Activated naive CD8-positive, alpha-beta T cell treated with anti-CD3 and anti-CD28 coated beads for 36 hours (primary cell): ENCODE results near the gene SORT1. TPM values are rescaled to one million over a fixed set of nuclear protein-coding genes. Genes with fewer than 3 reads are reported as not detected.
A peak's percentile ranks its signal among the peaks of the same experiment; 100 is the strongest.

Source experiments
- DNase-seq: peaks from one replicate; pipeline ENCODE4 v3.0.0; 2021
- H3K27ac Mint-ChIP-seq: one replicate; pipeline ENCODE4 v1.8.0; 2022; ENCODE audit warnings: mild to moderate bottlenecking, moderate library complexity, mixed read lengths
- H3K27me3 Mint-ChIP-seq: one replicate; pipeline ENCODE4 v1.8.0; 2022; ENCODE audit warnings: mild to moderate bottlenecking, mixed read lengths
- H3K36me3 Mint-ChIP-seq: one replicate; pipeline ENCODE4 v1.8.0; 2021; ENCODE audit warnings: mild to moderate bottlenecking, mixed read lengths
- H3K4me1 Mint-ChIP-seq: one replicate; pipeline ENCODE4 v1.8.0; 2021; ENCODE audit warnings: mixed read lengths
- H3K4me3 Mint-ChIP-seq: one replicate; pipeline ENCODE4 v1.8.0; 2022; ENCODE audit warnings: mild to moderate bottlenecking, moderate library complexity, mixed read lengths
- H3K9me3 Mint-ChIP-seq: one replicate; pipeline ENCODE4 v1.8.0; 2022; ENCODE audit warnings: mixed read lengths
- total RNA-seq, 2 experiments: library from RNA; stranded (reverse); gene quantifications; one replicate each; pipeline ENCODE4 v1.2.3, GENCODE V29; 2021

SORT1 gene
- total RNA-seq, 2 experiments from 2014 or later, result 5.6 to 6.6 TPM

- no peak for DNase-seq
- Mint-ChIP-seq H3K27me3 (no peaks in the 10 kb centered on the region), H3K36me3 (no peaks in the 10 kb centered on the region), H3K27ac (no peak overlapping the region), H3K4me1 (peaks cover 3% of the 10 kb centered on the region), H3K9me3 (no peaks in the 10 kb centered on the region), H3K4me3 (no peak overlapping the region)
Measured at GRCh38 chr1:109265016-109265415, 132.7 kb downstream of the SORT1 start.

DNA sequence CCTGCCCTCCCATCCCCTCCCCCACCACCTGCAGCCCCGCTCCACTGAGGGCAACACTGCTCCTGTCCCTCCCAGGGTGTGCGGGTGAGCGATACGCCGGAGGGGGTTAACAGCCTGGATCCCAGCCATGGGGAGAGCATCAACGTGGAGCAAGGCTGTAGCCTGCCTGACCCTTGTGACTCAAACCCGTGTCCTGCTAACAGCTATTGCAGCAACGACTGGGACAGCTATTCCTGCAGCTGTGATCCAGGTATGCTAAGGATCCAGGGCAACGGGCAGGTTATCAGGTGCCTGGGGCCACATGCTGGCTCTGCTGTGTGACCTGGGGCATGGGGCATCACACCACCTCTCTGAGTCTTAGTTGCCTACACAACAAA, 133.4 kb downstream of the SORT1 start:
- no peaks in the 10 kb centered on the region for H3K9me3 Mint-ChIP-seq
- H3K27me3 Mint-ChIP-seq, result no peaks in the 10 kb centered on the region
- no peak overlapping the region for H3K27ac Mint-ChIP-seq
- no peak overlapping the region for H3K4me3 Mint-ChIP-seq
- peaks cover 3% of the 10 kb centered on the region for H3K4me1 Mint-ChIP-seq
- no peaks in the 10 kb centered on the region for H3K36me3 Mint-ChIP-seq
- no peak for DNase-seq

- H3K27me3 Mint-ChIP-seq, result no peaks in the 10 kb centered on the region
- no peak overlapping the region for H3K4me3 Mint-ChIP-seq
- H3K9me3 Mint-ChIP-seq, result no peaks in the 10 kb centered on the region
- H3K27ac Mint-ChIP-seq, result no peak overlapping the region
- H3K36me3 Mint-ChIP-seq, result no peaks in the 10 kb centered on the region
- H3K4me1 Mint-ChIP-seq, result peaks cover 3% of the 10 kb centered on the region
- peak; percentile 83 for DNase-seq
Measured at GRCh38 chr1:109263597-109264378, 133.9 kb downstream of the SORT1 start.

DNA sequence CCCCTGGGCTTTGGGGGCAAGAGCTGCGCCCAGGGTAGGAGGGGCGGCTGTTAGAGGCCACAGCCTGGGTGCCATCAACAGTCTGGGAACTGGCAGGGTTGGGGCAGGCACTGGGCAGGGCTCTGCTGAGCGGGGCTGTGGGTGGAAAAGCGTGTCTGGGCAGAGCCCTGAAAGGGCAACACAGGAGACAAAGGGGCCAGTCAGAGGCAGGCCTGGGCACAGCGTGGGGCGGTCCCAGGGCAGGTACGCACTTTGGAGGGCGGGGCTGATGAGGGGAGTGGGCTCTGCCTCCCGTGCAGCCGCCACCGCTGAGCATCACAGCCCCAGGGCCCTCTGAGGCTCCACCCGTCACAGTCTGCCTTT, 134.5 kb downstream of the SORT1 start:
- Mint-ChIP-seq H3K9me3 (no peaks in the 10 kb centered on the region), H3K27me3 (no peaks in the 10 kb centered on the region), H3K36me3 (no peaks in the 10 kb centered on the region), H3K27ac (no peak overlapping the region), H3K4me1 (peaks cover 3% of the 10 kb centered on the region), H3K4me3 (no peak overlapping the region)
- no peak for DNase-seq

GRCh38 chr1:109262231-109263055, 135.3 kb downstream of the SORT1 start:
- H3K9me3 Mint-ChIP-seq, result no peaks in the 10 kb centered on the region
- DNase-seq, result no peak
- no peaks in the 10 kb centered on the region for H3K36me3 Mint-ChIP-seq
- H3K27me3 Mint-ChIP-seq, result no peaks in the 10 kb centered on the region
- no peak overlapping the region for H3K4me3 Mint-ChIP-seq
- H3K4me1 Mint-ChIP-seq, result peaks cover 3% of the 10 kb centered on the region
- H3K27ac Mint-ChIP-seq, result no peak overlapping the region

DNA sequence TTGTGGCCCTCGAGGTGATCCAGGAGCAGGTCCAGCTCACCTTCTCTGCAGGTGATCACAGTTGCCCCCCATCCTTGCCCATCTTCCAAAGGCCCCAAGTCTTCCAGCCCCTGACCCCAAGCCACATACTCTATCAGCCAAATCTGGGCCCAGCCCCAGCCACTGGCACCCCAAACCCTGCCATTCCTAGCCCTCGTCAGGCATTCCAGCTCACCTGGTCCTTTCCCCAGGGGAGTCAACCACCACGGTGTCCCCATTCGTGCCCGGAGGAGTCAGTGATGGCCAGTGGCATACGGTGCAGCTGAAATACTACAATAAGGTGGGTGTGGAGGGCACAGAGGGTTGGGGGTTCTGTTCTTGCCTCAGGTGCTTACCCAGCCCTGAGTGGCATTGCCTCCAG, 136.1 kb downstream of the SORT1 start:
- DNase-seq, result no peak
- Mint-ChIP-seq H3K36me3 (no peaks in the 10 kb centered on the region), H3K27me3 (no peaks in the 10 kb centered on the region), H3K27ac (no peak overlapping the region), H3K4me3 (no peak overlapping the region), H3K9me3 (no peaks in the 10 kb centered on the region), H3K4me1 (peaks cover 3% of the 10 kb centered on the region)

DNA sequence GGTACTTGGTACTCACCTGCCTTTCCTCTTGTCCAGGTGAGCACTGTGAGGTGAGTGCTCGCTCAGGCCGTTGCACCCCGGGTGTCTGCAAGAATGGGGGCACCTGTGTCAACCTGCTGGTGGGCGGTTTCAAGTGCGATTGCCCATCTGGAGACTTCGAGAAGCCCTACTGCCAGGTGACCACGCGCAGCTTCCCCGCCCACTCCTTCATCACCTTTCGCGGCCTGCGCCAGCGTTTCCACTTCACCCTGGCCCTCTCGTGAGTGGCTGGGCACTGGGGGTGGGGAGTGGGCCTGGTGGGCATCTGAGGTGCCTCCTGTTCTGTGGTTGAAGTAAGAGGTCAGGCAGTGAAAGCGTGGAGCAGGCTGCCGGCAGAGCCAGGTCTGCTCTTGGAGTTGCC, 136.7 kb downstream of the SORT1 start:
- H3K36me3 Mint-ChIP-seq, result no peaks in the 10 kb centered on the region
- H3K4me3 Mint-ChIP-seq, result no peak overlapping the region
- peaks cover 3% of the 10 kb centered on the region for H3K4me1 Mint-ChIP-seq
- no peaks in the 10 kb centered on the region for H3K9me3 Mint-ChIP-seq
- no peaks in the 10 kb centered on the region for H3K27me3 Mint-ChIP-seq
- no peak for DNase-seq
- no peak overlapping the region for H3K27ac Mint-ChIP-seq

DNA sequence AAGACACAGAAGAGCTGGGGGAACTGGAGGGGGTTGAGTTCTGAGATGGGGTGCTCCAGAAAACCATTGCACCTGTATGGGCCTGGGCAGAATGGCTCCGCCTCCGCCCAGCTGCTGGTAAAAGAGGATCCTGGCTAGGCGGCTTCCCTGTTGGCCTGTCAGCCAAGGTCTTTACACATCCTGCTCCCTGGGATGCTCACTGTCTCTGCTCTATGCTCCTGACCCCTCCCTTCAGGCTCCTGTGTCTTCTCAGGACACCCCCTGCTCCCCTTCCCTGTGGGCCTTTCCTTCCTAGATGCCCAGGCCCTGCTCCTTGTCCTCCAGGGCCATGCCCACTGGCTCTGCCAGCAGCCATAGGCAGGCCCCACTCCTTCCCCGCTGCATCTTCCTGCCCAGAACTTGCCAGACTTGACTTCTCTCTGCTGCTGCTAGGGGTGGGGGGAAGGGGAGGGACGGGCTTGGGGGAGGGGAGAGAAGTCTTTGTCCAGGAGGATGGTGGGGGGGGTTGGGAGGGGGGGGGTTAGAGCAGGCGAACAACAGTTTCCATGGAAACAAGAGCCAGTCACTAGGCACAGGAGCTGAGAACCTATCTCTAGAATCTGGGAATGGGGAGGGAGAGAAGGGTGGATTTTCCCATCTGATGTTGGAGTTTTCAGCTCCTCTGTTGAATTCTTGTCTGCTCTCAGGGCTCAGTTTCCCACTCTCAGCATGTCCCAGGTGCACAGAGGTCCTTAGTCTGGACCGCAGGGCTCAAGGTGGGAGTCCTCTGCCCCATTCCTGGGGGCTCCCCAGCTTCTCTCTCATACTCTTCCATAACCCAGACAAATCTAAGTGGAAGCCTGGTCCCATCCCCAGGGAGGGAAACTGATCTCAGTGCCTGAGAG, 137.8 kb downstream of the SORT1 start:
- Mint-ChIP-seq H3K27ac (no peak overlapping the region), H3K36me3 (no peaks in the 10 kb centered on the region), H3K4me3 (no peak overlapping the region), H3K27me3 (no peaks in the 10 kb centered on the region), H3K9me3 (no peaks in the 10 kb centered on the region), H3K4me1 (peaks cover 3% of the 10 kb centered on the region)
- DNase-seq, result no peak

Other genes starting within 250 kb of the SORT1 start
- 100 to 1,000 TPM; 217 to 226 TPM for gene SARS1, start 184.0 kb downstream of the SORT1 start, total RNA-seq
- 1 to 10 TPM; 2.6 TPM for gene CELSR2, start 148.4 kb downstream of the SORT1 start, total RNA-seq
- 10 to 100 TPM; 10.7 to 12.2 TPM for gene PSRC1, start 114.8 kb downstream of the SORT1 start, total RNA-seq
- gene MYBPHL, start 90.9 kb downstream of the SORT1 start, total RNA-seq, result not detected
- 100 to 1,000 TPM; 247 to 252 TPM for gene PSMA5, start 28.5 kb upstream of the SORT1 start, total RNA-seq
- not detected for gene SYPL2, start 68.6 kb upstream of the SORT1 start, total RNA-seq
- 10 to 100 TPM; 14.6 to 15.6 TPM for gene ATXN7L2, start 86.0 kb upstream of the SORT1 start, total RNA-seq
- gene CYB561D1, start 96.2 kb upstream of the SORT1 start, total RNA-seq, result 1 to 10 TPM; 6.3 to 8.1 TPM
- 1 to 10 TPM; 2.1 to 2.5 TPM for gene AMIGO1, start 111.8 kb upstream of the SORT1 start, total RNA-seq
- gene GPR61, start 142.0 kb upstream of the SORT1 start, total RNA-seq, result under 1 TPM in 1 of 2 experiments, not detected in 1; 0.16 TPM
- gene GNAI3, start 150.7 kb upstream of the SORT1 start, total RNA-seq, result 1 to 10 TPM; 8.4 TPM
- gene GNAT2, start 221.7 kb upstream of the SORT1 start, total RNA-seq, result under 1 TPM; 0.64 to 0.91 TPM
- gene AMPD2, start 221.9 kb upstream of the SORT1 start, total RNA-seq, result 10 to 100 TPM; 89.5 to 91.4 TPM